Mucosa of stomach (tissue), 1 donor: Measurements from ENCODE around the gene UVRAG.

Experiments used
- H3K27me3 ChIP-seq: one replicate; pipeline ENCODE4 v1.7.0; 2013; ENCODE audit warnings: mild to moderate bottlenecking, low read length; ENCODE audit not compliant: control insufficient read depth, insufficient read depth
- H3K36me3 ChIP-seq: one replicate; pipeline ENCODE4 v1.7.0; 2013; ENCODE audit warnings: low read length; ENCODE audit not compliant: control insufficient read depth, insufficient read depth
- H3K4me1 ChIP-seq: one replicate; pipeline ENCODE4 v1.7.0; 2013; ENCODE audit warnings: mild to moderate bottlenecking, low read length; ENCODE audit not compliant: control insufficient read depth, insufficient read depth
- H3K4me3 ChIP-seq: one replicate; pipeline ENCODE4 v1.7.0; 2013; ENCODE audit warnings: low read length
- H3K9ac ChIP-seq: one replicate; pipeline ENCODE4 v1.7.0; 2013; ENCODE audit warnings: mild to moderate bottlenecking, low read length, moderate library complexity
- H3K9me3 ChIP-seq: one replicate; pipeline ENCODE4 v1.7.0; 2013; ENCODE audit warnings: mild to moderate bottlenecking, low read length, moderate library complexity; ENCODE audit not compliant: control insufficient read depth
- donor health status: Pancreatic carcinoma.

The UVRAG gene

GRCh38 chr11:76104285-76104684 is 289.3 kb downstream of the UVRAG start:
- Histone ChIP-seq H3K9ac (no peak overlapping the region), H3K4me1 (peaks cover 7% of the 10 kb centered on the region), H3K9me3 (no peaks in the 10 kb centered on the region), H3K27me3 (no peaks in the 10 kb centered on the region), H3K4me3 (no peak overlapping the region), H3K36me3 (no peaks in the 10 kb centered on the region)

GRCh38 chr11:76105637-76106036 is 290.6 kb downstream of the UVRAG start:
- no peak overlapping the region for H3K4me3 ChIP-seq
- H3K9me3 ChIP-seq, result no peaks in the 10 kb centered on the region
- H3K4me1 ChIP-seq, result peaks cover 7% of the 10 kb centered on the region
- no peak overlapping the region for H3K9ac ChIP-seq
- H3K27me3 ChIP-seq, result no peaks in the 10 kb centered on the region
- H3K36me3 ChIP-seq, result no peaks in the 10 kb centered on the region

DNA sequence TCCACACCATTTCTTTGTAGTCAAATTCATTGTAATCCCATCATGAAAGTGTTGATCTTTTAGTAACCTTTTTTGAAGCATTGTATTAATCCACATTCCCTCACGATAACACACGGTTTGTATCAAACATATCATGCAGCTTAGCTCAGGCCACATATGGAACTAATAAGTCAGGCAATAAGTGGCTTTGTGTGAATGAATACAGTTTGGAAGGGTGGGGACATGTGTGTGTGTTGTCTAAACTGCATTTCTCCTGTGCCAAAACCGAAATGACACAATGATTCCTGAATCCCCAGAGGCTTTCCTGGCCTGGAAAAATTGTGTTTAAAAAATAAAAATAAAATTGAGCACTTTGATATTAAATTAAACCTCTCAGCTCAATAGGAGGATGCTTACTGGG is 293.0 kb downstream of the UVRAG start:
- Histone ChIP-seq H3K27me3 (no peaks in the 10 kb centered on the region), H3K4me3 (no peak overlapping the region), H3K36me3 (no peaks in the 10 kb centered on the region), H3K9ac (no peak overlapping the region), H3K4me1 (peaks cover under 1% of the 10 kb centered on the region), H3K9me3 (no peaks in the 10 kb centered on the region)

DNA sequence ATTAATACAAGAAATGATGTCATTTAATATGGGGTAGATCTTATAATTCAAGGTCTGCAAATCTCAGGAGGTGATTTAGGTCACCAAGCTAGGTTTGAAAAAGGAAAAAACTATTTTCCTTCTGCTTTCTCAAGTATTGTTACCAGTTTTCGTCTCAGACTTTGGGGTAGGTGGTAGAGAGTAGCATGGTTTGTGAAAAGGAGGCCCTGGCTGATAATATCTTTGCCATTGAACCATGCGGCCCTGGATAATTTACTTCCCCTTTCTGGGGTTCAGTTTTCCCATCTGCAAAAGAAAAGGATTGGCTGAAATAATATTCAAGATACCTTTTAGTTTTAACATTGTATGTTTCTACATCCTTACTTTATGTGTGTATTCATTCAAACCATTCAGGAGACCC is 299.2 kb downstream of the UVRAG start:
- no peak overlapping the region for H3K4me3 ChIP-seq
- no peaks in the 10 kb centered on the region for H3K4me1 ChIP-seq
- no peaks in the 10 kb centered on the region for H3K27me3 ChIP-seq
- H3K9me3 ChIP-seq, result no peaks in the 10 kb centered on the region
- no peaks in the 10 kb centered on the region for H3K36me3 ChIP-seq
- H3K9ac ChIP-seq, result no peak overlapping the region

DNA sequence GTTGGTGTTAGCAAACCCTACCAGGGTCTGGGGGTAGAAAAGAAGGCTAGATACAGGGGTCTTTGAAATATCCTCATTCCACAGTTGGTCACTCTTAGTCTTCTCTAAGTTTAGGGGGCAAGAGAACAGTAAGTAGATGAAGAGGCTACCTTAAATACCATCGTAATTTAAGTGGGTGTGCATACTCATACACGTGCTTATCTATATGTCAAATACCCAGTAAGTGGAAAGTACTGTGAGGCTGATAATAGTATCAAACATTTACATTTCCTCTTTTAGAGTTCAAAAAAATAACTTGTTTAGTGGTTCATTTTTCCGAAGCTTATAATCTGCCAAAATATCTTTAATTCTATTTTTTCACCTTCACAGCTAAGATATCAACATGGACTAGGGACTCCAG is 300.5 kb downstream of the UVRAG start:
- H3K4me3 ChIP-seq, result no peak overlapping the region
- H3K9ac ChIP-seq, result no peak overlapping the region
- no peaks in the 10 kb centered on the region for H3K27me3 ChIP-seq
- no peaks in the 10 kb centered on the region for H3K4me1 ChIP-seq
- H3K9me3 ChIP-seq, result no peaks in the 10 kb centered on the region
- H3K36me3 ChIP-seq, result no peaks in the 10 kb centered on the region

- H3K4me1 ChIP-seq, result no peaks in the 10 kb centered on the region
- H3K36me3 ChIP-seq, result no peaks in the 10 kb centered on the region
- no peaks in the 10 kb centered on the region for H3K27me3 ChIP-seq
- no peak overlapping the region for H3K4me3 ChIP-seq
- H3K9me3 ChIP-seq, result no peaks in the 10 kb centered on the region
- no peak overlapping the region for H3K9ac ChIP-seq
Observed at GRCh38 chr11:76119032-76119431, 304.0 kb downstream of the UVRAG start.

GRCh38 chr11:76119779-76120178 is 304.8 kb downstream of the UVRAG start:
- no peaks in the 10 kb centered on the region for H3K4me1 ChIP-seq
- no peaks in the 10 kb centered on the region for H3K9me3 ChIP-seq
- no peaks in the 10 kb centered on the region for H3K27me3 ChIP-seq
- no peak overlapping the region for H3K9ac ChIP-seq
- H3K36me3 ChIP-seq, result no peaks in the 10 kb centered on the region
- no peak overlapping the region for H3K4me3 ChIP-seq

- no peak overlapping the region for H3K4me3 ChIP-seq
- no peaks in the 10 kb centered on the region for H3K4me1 ChIP-seq
- H3K9ac ChIP-seq, result no peak overlapping the region
- no peaks in the 10 kb centered on the region for H3K27me3 ChIP-seq
- no peaks in the 10 kb centered on the region for H3K9me3 ChIP-seq
- H3K36me3 ChIP-seq, result no peaks in the 10 kb centered on the region
Observed at GRCh38 chr11:76120513-76121101, 305.6 kb downstream of the UVRAG start.

- H3K36me3 ChIP-seq, result no peaks in the 10 kb centered on the region
- H3K27me3 ChIP-seq, result no peaks in the 10 kb centered on the region
- no peak overlapping the region for H3K9ac ChIP-seq
- H3K4me1 ChIP-seq, result no peaks in the 10 kb centered on the region
- H3K9me3 ChIP-seq, result no peaks in the 10 kb centered on the region
- no peak overlapping the region for H3K4me3 ChIP-seq
Observed at GRCh38 chr11:76123248-76123647, 308.2 kb downstream of the UVRAG start.

GRCh38 chr11:76124905-76125770 is 310.1 kb downstream of the UVRAG start:
- Histone ChIP-seq H3K4me3 (no peak overlapping the region), H3K9ac (no peak overlapping the region), H3K9me3 (no peaks in the 10 kb centered on the region), H3K27me3 (no peaks in the 10 kb centered on the region), H3K36me3 (no peaks in the 10 kb centered on the region), H3K4me1 (no peaks in the 10 kb centered on the region)

DNA sequence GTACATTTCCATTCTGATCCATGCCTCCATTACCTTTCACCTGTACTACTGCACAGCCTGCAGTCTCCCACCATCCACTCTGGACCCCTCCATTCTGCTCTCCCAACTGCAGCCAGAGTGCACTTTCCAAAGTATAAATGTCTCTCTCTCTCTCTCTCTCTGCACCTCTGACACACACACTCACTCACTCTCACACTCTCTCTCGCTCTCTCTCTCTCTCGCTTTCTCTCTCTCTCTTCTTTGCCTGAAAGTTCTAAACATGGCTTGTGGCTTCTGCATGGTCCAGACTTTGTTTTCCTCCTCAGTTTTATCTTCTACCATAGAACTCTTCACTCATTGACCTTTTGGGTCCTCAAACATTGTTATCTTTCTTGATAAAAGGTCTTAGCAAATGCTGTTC is 314.7 kb downstream of the UVRAG start:
- H3K9ac ChIP-seq, result no peak overlapping the region
- H3K4me3 ChIP-seq, result no peak overlapping the region
- no peaks in the 10 kb centered on the region for H3K4me1 ChIP-seq
- no peaks in the 10 kb centered on the region for H3K9me3 ChIP-seq
- H3K27me3 ChIP-seq, result no peaks in the 10 kb centered on the region
- no peaks in the 10 kb centered on the region for H3K36me3 ChIP-seq

DNA sequence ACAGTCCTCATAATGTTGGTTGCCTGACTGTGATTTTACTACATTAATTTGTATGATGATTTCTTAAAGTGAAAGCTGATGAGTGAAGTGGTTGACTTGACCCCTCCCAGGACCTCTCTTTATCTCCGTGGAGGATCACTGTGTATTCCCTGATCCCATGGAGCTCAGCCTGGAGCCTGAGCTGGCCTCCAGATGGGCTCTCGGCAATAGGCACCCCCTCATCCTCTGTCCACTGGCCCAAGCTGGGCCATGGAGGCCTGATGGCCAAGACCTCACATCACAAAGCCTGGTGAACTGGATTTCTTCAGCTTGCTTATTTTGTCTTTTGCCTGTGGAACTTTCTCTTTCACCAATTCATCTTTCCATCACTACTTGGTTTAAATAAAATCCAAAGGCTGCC is 316.1 kb downstream of the UVRAG start:
- no peaks in the 10 kb centered on the region for H3K4me1 ChIP-seq
- H3K9ac ChIP-seq, result no peak overlapping the region
- no peaks in the 10 kb centered on the region for H3K36me3 ChIP-seq
- H3K4me3 ChIP-seq, result no peak overlapping the region
- no peaks in the 10 kb centered on the region for H3K27me3 ChIP-seq
- H3K9me3 ChIP-seq, result no peaks in the 10 kb centered on the region
